DMS153 treated with DMSO at 0.1 percent for 48 hours (cell line): ENCODE results near the gene SELENOS.

ENCODE experiments used
- DNase-seq: peaks from one replicate; lab custom pipeline; 2025; ENCODE audit not compliant: unreplicated experiment; lab: John Stamatoyannopoulos, UW

The SELENOS gene

GRCh38 chr15:101251830-101252820 is 25.2 kb downstream of the SELENOS start, which contains the start of gene CHSY1:
Gene CHSY1, minus strand, starts transcription at chr15:101252048. Its CDS starts 592 bp downstream, at chr15:101251456.
- no peak for DNase-seq

- DNase-seq = no peak
These were observed 26.1 kb downstream of the SELENOS start for GRCh38 chr15:101250873-101251829.

- DNase-seq = no peak
These were observed 26.9 kb downstream of the SELENOS start for GRCh38 chr15:101250341-101250831.

- DNase-seq = no peak
These were observed 29.0 kb downstream of the SELENOS start for GRCh38 chr15:101248274-101248673.

GRCh38 chr15:101246824-101247745 is 30.2 kb downstream of the SELENOS start:
- DNase-seq = no peak

- no peak for DNase-seq
These were observed 30.9 kb downstream of the SELENOS start for GRCh38 chr15:101246391-101246790.

- DNase-seq = no peak
These were observed 32.2 kb downstream of the SELENOS start for GRCh38 chr15:101244889-101245668.

GRCh38 chr15:101244036-101244781 is 33.1 kb downstream of the SELENOS start:
- no peak for DNase-seq

- no peak for DNase-seq
These were observed 33.9 kb downstream of the SELENOS start for GRCh38 chr15:101243420-101243819.

- no peak for DNase-seq
These were observed 34.3 kb downstream of the SELENOS start for GRCh38 chr15:101242999-101243336.

- no peak for DNase-seq
These were observed 34.9 kb downstream of the SELENOS start for GRCh38 chr15:101242160-101242998.

- DNase-seq = no peak
These were observed 36.9 kb downstream of the SELENOS start for GRCh38 chr15:101240358-101240757.

GRCh38 chr15:101239724-101240136 is 37.6 kb downstream of the SELENOS start:
- DNase-seq = no peak

- DNase-seq = no peak
These were observed 40.0 kb downstream of the SELENOS start for GRCh38 chr15:101237251-101237650.

GRCh38 chr15:101233651-101234280 is 43.5 kb downstream of the SELENOS start:
- no peak for DNase-seq

GRCh38 chr15:101232677-101233076 is 44.6 kb downstream of the SELENOS start:
- no peak for DNase-seq

GRCh38 chr15:101228313-101228712 is 49.0 kb downstream of the SELENOS start:
- DNase-seq = no peak
